ENCODE measurements around the gene DUSP14.

Gene DUSP14

GRCh38 chr17:37523715-37524219, 34.1 kb downstream of the DUSP14 start:
- Histone ChIP-seq H3K36me3 (ENCODE audit: insufficient read depth, low read length) (peaks cover 72% of the 10 kb centered on the region), H3K79me2 (ENCODE audit: insufficient read depth, low read length) (no peaks in the 10 kb centered on the region), H3K4me3 (ENCODE audit: low read depth in 1 of 2, low read length in 2 of 2) (no peak overlapping the region), H4K20me1 (ENCODE audit: insufficient read depth, low read length) (no peaks in the 10 kb centered on the region), H2AFZ (ENCODE audit: low read depth, low read length) (no peak overlapping the region), H3K27ac (ENCODE audit: low read length) (no peak overlapping the region), H3K4me2 (ENCODE audit: insufficient read depth, low read length) (no peak overlapping the region), H3K9me3 (ENCODE audit: insufficient read depth, low read length, severe bottlenecking) (no peaks in the 10 kb centered on the region), H3K27me3 (ENCODE audit: insufficient read depth, low read length, poor library complexity) (no peaks in the 10 kb centered on the region), H3K4me1 (ENCODE audit: insufficient read depth, low read length) (no peaks in the 10 kb centered on the region), H3K9ac (ENCODE audit: low read depth, low read length) (no peak overlapping the region)
- no peak for ATAC-seq (ENCODE audit: insufficient read depth, low read depth)
- TF ChIP-seq EZH2 (IDR thresholded peaks at IDR 0.05; ENCODE audit: borderline replicate concordance, low read depth, low read length, severe bottlenecking) = no peak
- TF ChIP-seq CTCF (IDR thresholded peaks at IDR 0.05; ENCODE audit: borderline replicate concordance, extremely low read depth, low read length, poor library complexity, severe bottlenecking) = no peak
- DNase-seq = no peak

GRCh38 chr17:37527249-37527851, 37.7 kb downstream of the DUSP14 start:
- Histone ChIP-seq H4K20me1 (ENCODE audit: insufficient read depth, low read length) (no peaks in the 10 kb centered on the region), H3K27ac (ENCODE audit: low read length) (no peak overlapping the region), H3K4me2 (ENCODE audit: insufficient read depth, low read length) (no peak overlapping the region), H3K4me1 (ENCODE audit: insufficient read depth, low read length) (no peaks in the 10 kb centered on the region), H3K79me2 (ENCODE audit: insufficient read depth, low read length) (no peaks in the 10 kb centered on the region), H3K4me3 (ENCODE audit: low read depth in 1 of 2, low read length in 2 of 2) (no peak overlapping the region), H2AFZ (ENCODE audit: low read depth, low read length) (no peak overlapping the region), H3K9me3 (ENCODE audit: insufficient read depth, low read length, severe bottlenecking) (no peaks in the 10 kb centered on the region), H3K36me3 (ENCODE audit: insufficient read depth, low read length) (peaks cover 76% of the 10 kb centered on the region), H3K27me3 (ENCODE audit: insufficient read depth, low read length, poor library complexity) (no peaks in the 10 kb centered on the region), H3K9ac (ENCODE audit: low read depth, low read length) (no peak overlapping the region)
- TF ChIP-seq EZH2 (IDR thresholded peaks at IDR 0.05; ENCODE audit: borderline replicate concordance, low read depth, low read length, severe bottlenecking) (no peak), CTCF (IDR thresholded peaks at IDR 0.05; ENCODE audit: borderline replicate concordance, extremely low read depth, low read length, poor library complexity, severe bottlenecking) (peak; percentile 84)
- DNase-seq (peak; percentile 42), ATAC-seq (ENCODE audit: insufficient read depth, low read depth) (peak; percentile 83)

GRCh38 chr17:37530420-37530819, 40.7 kb downstream of the DUSP14 start:
- no peak for DNase-seq
- H2AFZ ChIP-seq (ENCODE audit: low read depth, low read length) = no peak overlapping the region
- H3K4me2 ChIP-seq (ENCODE audit: insufficient read depth, low read length) = no peak overlapping the region
- peaks cover 74% of the 10 kb centered on the region for H3K36me3 ChIP-seq (ENCODE audit: insufficient read depth, low read length)
- H3K79me2 ChIP-seq (ENCODE audit: insufficient read depth, low read length) = no peaks in the 10 kb centered on the region
- no peaks in the 10 kb centered on the region for H3K9me3 ChIP-seq (ENCODE audit: insufficient read depth, low read length, severe bottlenecking)
- TF ChIP-seq EZH2 (IDR thresholded peaks at IDR 0.05; ENCODE audit: borderline replicate concordance, low read depth, low read length, severe bottlenecking) (no peak), CTCF (IDR thresholded peaks at IDR 0.05; ENCODE audit: borderline replicate concordance, extremely low read depth, low read length, poor library complexity, severe bottlenecking) (no peak)
- ATAC-seq (ENCODE audit: insufficient read depth, low read depth) = no peak
- no peak overlapping the region for H3K4me3 ChIP-seq (ENCODE audit: low read depth in 1 of 2, low read length in 2 of 2)
- no peaks in the 10 kb centered on the region for H4K20me1 ChIP-seq (ENCODE audit: insufficient read depth, low read length)
- no peak overlapping the region for H3K27ac ChIP-seq (ENCODE audit: low read length)
- no peak overlapping the region for H3K9ac ChIP-seq (ENCODE audit: low read depth, low read length)
- no peaks in the 10 kb centered on the region for H3K27me3 ChIP-seq (ENCODE audit: insufficient read depth, low read length, poor library complexity)
- no peaks in the 10 kb centered on the region for H3K4me1 ChIP-seq (ENCODE audit: insufficient read depth, low read length)

Measured in DND-41 (cell line).